ENCODE results near the gene TMEM131L. TPM values are rescaled to one million over a fixed set of nuclear protein-coding genes. Genes with fewer than 3 reads are reported as not detected.

TMEM131L gene
- polyA plus RNA-seq, 1 donor (not counting 4 experiments of a cell fraction or from before 2014, with no cell fraction given): 10.3 TPM

DNA sequence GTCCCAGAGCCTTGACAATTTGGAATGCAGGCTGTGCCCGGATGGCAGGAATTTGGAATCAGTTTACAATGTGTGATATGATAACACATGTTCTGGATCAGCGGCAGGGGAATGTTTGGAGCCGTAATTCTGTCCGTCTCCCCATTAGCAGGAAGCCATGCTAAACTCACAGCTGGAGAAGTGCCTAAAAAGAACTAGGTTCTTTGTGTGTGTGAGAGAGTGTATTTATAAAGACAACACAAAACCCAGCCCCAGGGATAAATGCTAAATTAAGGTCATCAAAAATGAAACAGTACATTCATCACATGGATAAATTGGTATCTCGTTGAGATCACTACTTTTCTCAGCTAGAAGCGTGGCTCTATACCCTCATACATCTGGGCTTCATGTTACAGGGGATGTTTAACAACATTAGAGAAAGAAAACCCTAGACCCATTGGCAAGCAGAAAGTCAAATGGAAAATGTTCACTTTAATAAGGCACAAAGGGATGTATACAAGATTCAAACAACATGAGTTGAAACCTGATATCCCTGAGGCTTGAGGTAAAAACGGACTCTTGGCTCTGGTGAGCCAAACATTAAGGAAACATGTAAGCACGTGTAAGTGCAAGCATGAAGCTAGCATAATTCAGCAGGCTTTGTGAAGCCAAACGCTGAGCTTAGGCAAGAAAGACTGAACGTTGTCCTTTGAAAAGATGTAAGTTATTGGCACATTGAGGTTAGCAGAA is 18.0 kb upstream of the TMEM131L start:
- H3K79me2 ChIP-seq (ENCODE audit: control insufficient read depth, insufficient read depth, low read length): no peaks in the 10 kb centered on the region
- peak overlapping the region in 2 of 3 experiments; percentile 34 to 35 for H3K4me3 ChIP-seq (ENCODE audit: control insufficient read depth in 2 of 3, extremely low read depth in 1 of 3, insufficient read depth in 2 of 3, low read depth in 1 of 3, low read length in 3 of 3)
- no peak for TF ChIP-seq EZH2 (IDR thresholded peaks at IDR 0.05; ENCODE audit: low read length)
- TF ChIP-seq, protein P1, sequence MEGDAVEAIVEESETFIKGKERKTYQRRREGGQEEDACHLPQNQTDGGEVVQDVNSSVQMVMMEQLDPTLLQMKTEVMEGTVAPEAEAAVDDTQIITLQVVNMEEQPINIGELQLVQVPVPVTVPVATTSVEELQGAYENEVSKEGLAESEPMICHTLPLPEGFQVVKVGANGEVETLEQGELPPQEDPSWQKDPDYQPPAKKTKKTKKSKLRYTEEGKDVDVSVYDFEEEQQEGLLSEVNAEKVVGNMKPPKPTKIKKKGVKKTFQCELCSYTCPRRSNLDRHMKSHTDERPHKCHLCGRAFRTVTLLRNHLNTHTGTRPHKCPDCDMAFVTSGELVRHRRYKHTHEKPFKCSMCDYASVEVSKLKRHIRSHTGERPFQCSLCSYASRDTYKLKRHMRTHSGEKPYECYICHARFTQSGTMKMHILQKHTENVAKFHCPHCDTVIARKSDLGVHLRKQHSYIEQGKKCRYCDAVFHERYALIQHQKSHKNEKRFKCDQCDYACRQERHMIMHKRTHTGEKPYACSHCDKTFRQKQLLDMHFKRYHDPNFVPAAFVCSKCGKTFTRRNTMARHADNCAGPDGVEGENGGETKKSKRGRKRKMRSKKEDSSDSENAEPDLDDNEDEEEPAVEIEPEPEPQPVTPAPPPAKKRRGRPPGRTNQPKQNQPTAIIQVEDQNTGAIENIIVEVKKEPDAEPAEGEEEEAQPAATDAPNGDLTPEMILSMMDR (optimal IDR thresholded peaks at IDR 0.05 in 1 of 3, IDR thresholded peaks at IDR 0.05 in 1 of 3, conservative IDR thresholded peaks at IDR 0.05 in 1 of 3; ENCODE audit: extremely low read depth in 1 of 3, insufficient read depth in 2 of 3, low read length in 3 of 3): no peak
- FAIRE-seq (peak; percentile 95), DNase-seq (ENCODE audit: low read depth, low spot score) (no peak)
- H3K9me1 ChIP-seq (ENCODE audit: control insufficient read depth, extremely low read depth, insufficient read depth, low read length): no peaks in the 10 kb centered on the region
- H2AFZ ChIP-seq (ENCODE audit: control insufficient read depth, low read length): peak overlapping the region; percentile 78
- no peaks in the 10 kb centered on the region for H4K20me1 ChIP-seq (ENCODE audit: control insufficient read depth, extremely low read depth, insufficient read depth, low read length)
- peaks cover 15% of the 10 kb centered on the region for H3K4me1 ChIP-seq (ENCODE audit: control insufficient read depth, extremely low read depth, insufficient read depth, low read length)
- dilution Hi-C loops (cut with MboI; ENCODE audit: extremely low pct_ligation_motif_present, low sequenced_read_pairs): no loop called here
- no peaks in the 10 kb centered on the region for H3K9me3 ChIP-seq (ENCODE audit: control insufficient read depth, low read depth, low read length)
- H3K27me3 ChIP-seq (ENCODE audit: control insufficient read depth, extremely low read depth, insufficient read depth, low read length): no peaks in the 10 kb centered on the region
- H3K27ac ChIP-seq (ENCODE audit: control insufficient read depth, insufficient read depth, low read length): no peak overlapping the region
- H3K9ac ChIP-seq (ENCODE audit: control insufficient read depth, extremely low read depth, insufficient read depth, low read length): no peak overlapping the region
- peak overlapping the region; percentile 73 for H3K4me2 ChIP-seq (ENCODE audit: control insufficient read depth, extremely low read depth, insufficient read depth, low read depth, low read length)
- H3K36me3 ChIP-seq (ENCODE audit: control insufficient read depth in 2 of 2, extremely low read depth in 1 of 2, insufficient read depth in 2 of 2, low read length in 2 of 2): no peaks in the 10 kb centered on the region

DNA sequence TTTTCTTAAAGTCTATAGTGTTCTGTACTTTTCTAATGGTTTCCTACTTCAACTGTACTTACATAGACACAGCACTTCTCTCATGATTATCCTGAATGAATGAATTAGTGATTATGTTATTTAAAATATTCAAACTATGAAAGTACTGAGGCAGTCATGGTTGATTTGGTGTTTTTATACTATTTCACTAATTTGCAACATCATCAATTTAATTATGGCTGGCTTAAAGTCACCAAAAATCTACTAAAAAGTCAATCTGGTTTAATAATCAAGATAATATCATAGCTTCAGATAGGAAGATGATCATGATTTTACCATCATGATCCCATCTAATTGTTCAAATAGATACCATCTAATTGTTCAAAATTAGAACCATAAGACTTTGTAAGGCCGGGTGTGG is 16.8 kb upstream of the TMEM131L start:
- no peaks in the 10 kb centered on the region for H3K9me3 ChIP-seq (ENCODE audit: control insufficient read depth, low read depth, low read length)
- DNase-seq (ENCODE audit: low read depth, low spot score) (no peak), FAIRE-seq (no peak)
- TF ChIP-seq, protein P1 (optimal IDR thresholded peaks at IDR 0.05 in 1 of 3, IDR thresholded peaks at IDR 0.05 in 1 of 3, conservative IDR thresholded peaks at IDR 0.05 in 1 of 3; ENCODE audit: extremely low read depth in 1 of 3, insufficient read depth in 2 of 3, low read length in 3 of 3): no peak
- TF ChIP-seq EZH2 (IDR thresholded peaks at IDR 0.05; ENCODE audit: low read length): no peak
- no peak overlapping the region for H3K9ac ChIP-seq (ENCODE audit: control insufficient read depth, extremely low read depth, insufficient read depth, low read length)
- no peak overlapping the region for H3K4me2 ChIP-seq (ENCODE audit: control insufficient read depth, extremely low read depth, insufficient read depth, low read depth, low read length)
- no peaks in the 10 kb centered on the region for H3K36me3 ChIP-seq (ENCODE audit: control insufficient read depth in 2 of 2, extremely low read depth in 1 of 2, insufficient read depth in 2 of 2, low read length in 2 of 2)
- dilution Hi-C loops (cut with MboI; ENCODE audit: extremely low pct_ligation_motif_present, low sequenced_read_pairs): no loop called here
- no peak overlapping the region for H2AFZ ChIP-seq (ENCODE audit: control insufficient read depth, low read length)
- H3K4me1 ChIP-seq (ENCODE audit: control insufficient read depth, extremely low read depth, insufficient read depth, low read length): peaks cover 11% of the 10 kb centered on the region
- no peaks in the 10 kb centered on the region for H3K79me2 ChIP-seq (ENCODE audit: control insufficient read depth, insufficient read depth, low read length)
- H3K4me3 ChIP-seq (ENCODE audit: control insufficient read depth in 2 of 3, extremely low read depth in 1 of 3, insufficient read depth in 2 of 3, low read depth in 1 of 3, low read length in 3 of 3): no peak overlapping the region
- H3K27ac ChIP-seq (ENCODE audit: control insufficient read depth, insufficient read depth, low read length): no peak overlapping the region
- H3K27me3 ChIP-seq (ENCODE audit: control insufficient read depth, extremely low read depth, insufficient read depth, low read length): no peaks in the 10 kb centered on the region
- H3K9me1 ChIP-seq (ENCODE audit: control insufficient read depth, extremely low read depth, insufficient read depth, low read length): no peaks in the 10 kb centered on the region
- H4K20me1 ChIP-seq (ENCODE audit: control insufficient read depth, extremely low read depth, insufficient read depth, low read length): no peaks in the 10 kb centered on the region

Data from keratinocyte (primary cell).